ENCODE data around the gene FOXA1.
"Not testable (repeated sequence)": the region's sequence is repeated elsewhere in the genome, so short reads cannot be mapped to it uniquely, and the experiment has no call there.

Gene FOXA1

DNA sequence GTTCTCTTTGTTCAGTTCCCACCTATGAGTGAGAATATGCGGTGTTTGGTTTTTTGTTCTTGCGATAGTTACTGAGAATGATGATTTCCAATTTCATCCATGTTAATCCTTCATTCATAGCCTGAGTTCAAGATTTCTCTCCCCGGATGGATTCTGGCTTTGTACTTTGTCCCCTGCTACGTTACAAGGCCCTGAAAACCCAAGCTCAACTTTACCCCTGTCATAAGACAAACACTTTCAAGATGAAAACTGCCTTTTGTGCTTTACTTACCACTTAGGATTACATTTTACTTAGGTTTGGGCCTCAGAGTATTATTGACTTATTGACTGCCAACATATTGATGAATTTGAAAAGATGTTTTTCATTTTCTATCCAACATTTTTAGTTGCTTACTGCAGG lies 36.3 kb downstream of the FOXA1 start:
- DNase-seq (ENCODE audit: low spot score), result no peak

- not testable (repeated sequence) for DNase-seq (ENCODE audit: low spot score)
Observed at GRCh38 chr14:37555596-37555995, 39.5 kb downstream of the FOXA1 start.

- no peak for DNase-seq (ENCODE audit: low spot score)
Observed at GRCh38 chr14:37553935-37554550, 41.0 kb downstream of the FOXA1 start.

GRCh38 chr14:37551119-37551518 lies 43.9 kb downstream of the FOXA1 start:
- DNase-seq (ENCODE audit: low spot score), result no peak

DNA sequence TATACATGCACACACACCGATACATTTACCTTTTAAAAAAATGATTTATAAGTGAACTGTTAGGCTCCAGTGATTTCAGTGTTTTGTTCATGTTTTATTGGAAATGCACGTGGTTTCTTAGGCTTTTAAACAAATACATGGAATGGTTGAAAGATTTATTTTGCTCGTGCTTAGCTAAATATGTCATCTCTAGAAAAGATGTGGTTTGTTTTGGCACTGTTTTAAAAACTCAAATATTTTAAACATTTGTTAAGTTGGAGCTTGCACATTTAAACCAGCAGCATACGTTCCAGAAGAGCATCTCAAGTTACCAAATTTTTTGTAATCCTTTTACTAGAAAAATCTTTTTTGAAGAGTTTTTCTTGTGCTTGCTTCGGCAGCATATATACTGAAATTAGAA lies 44.5 kb downstream of the FOXA1 start:
- no peak for DNase-seq (ENCODE audit: low spot score)

GRCh38 chr14:37546621-37547447 lies 48.2 kb downstream of the FOXA1 start:
- no peak for DNase-seq (ENCODE audit: low spot score)

GRCh38 chr14:37545174-37545573 lies 49.9 kb downstream of the FOXA1 start:
- no peak for DNase-seq (ENCODE audit: low spot score)

- DNase-seq (ENCODE audit: low spot score), result no peak
Observed at GRCh38 chr14:37544407-37544806, 50.6 kb downstream of the FOXA1 start.

DNA sequence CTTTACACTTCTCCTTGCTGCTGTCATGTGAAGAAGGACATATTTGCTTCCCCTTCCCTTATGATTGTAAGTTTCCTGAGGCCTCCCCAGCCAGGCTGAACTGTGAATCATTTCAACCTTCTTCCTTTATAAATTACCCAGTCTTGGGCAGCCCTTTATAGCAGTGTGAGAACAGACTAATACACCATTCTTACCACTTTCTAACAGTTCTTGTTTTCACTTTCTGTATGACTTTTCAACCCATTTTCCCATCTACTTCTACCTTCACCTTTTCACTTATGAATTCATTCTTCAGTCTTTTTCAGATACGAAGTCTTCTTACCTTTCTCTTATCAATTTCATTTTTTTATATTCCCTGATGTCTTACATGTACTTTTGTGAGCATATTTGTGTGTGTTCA lies 55.1 kb downstream of the FOXA1 start:
- DNase-seq (ENCODE audit: low spot score), result no peak

Measured in pons (tissue), 1 donor.